ENCODE data around the gene OSR1. TPM values are rescaled to one million over a fixed set of nuclear protein-coding genes. Genes with fewer than 3 reads are reported as not detected.

The OSR1 gene
- total RNA-seq, 1 experiment from 2014 or later, result 0.84 TPM

GRCh38 chr2:19319698-19320097, 38.7 kb downstream of the OSR1 start:
- ChIA-PET CTCF (no interaction called here), POLR2A (ENCODE audit: low non-redundant PET) (no interaction called here)
- Histone ChIP-seq H3K36me3 (ENCODE audit: insufficient read depth, low read length, poor library complexity, severe bottlenecking) (no peaks in the 10 kb centered on the region), H3K4me3 (ENCODE audit: low read depth, low read length, poor library complexity, severe bottlenecking) (no peak overlapping the region), H3K27ac (ENCODE audit: low read depth, low read length, poor library complexity, severe bottlenecking) (no peak overlapping the region), H3K9me3 (ENCODE audit: low read depth, low read length, poor library complexity, severe bottlenecking) (no peaks in the 10 kb centered on the region), H3K4me1 (ENCODE audit: insufficient read depth, low read length, poor library complexity, severe bottlenecking) (no peaks in the 10 kb centered on the region), H3K27me3 (replicated peaks; ENCODE audit: insufficient read depth, low read depth, low read length, poor library complexity) (no peaks in the 10 kb centered on the region)
- DNase-seq (ENCODE audit: low spot score), result no peak
- no TSS peak for BruUV-seq (replicated peaks)
- TF ChIP-seq EZH2 (IDR thresholded peaks at IDR 0.05; ENCODE audit: borderline replicate concordance, low read depth, low read length, poor library complexity, severe bottlenecking), result no peak
- no peak for TF ChIP-seq CTCF (conservative IDR thresholded peaks at IDR 0.05; ENCODE audit: low read depth, low read length)
- intact Hi-C loops (cut with micrococcal nuclease; ENCODE audit: unreplicated experiment), result no loop called here

GRCh38 chr2:19319064-19319463, 39.4 kb downstream of the OSR1 start:
- no peak for DNase-seq (ENCODE audit: low spot score)
- TF ChIP-seq CTCF (conservative IDR thresholded peaks at IDR 0.05; ENCODE audit: low read depth, low read length) (no peak), EZH2 (IDR thresholded peaks at IDR 0.05; ENCODE audit: borderline replicate concordance, low read depth, low read length, poor library complexity, severe bottlenecking) (no peak)
- no peak overlapping the region for H3K4me3 ChIP-seq (ENCODE audit: low read depth, low read length, poor library complexity, severe bottlenecking)
- BruUV-seq (replicated peaks), result no TSS peak
- no peak overlapping the region for H3K27ac ChIP-seq (ENCODE audit: low read depth, low read length, poor library complexity, severe bottlenecking)
- H3K4me1 ChIP-seq (ENCODE audit: insufficient read depth, low read length, poor library complexity, severe bottlenecking), result no peaks in the 10 kb centered on the region
- ChIA-PET POLR2A (ENCODE audit: low non-redundant PET) (no interaction called here), CTCF (no interaction called here)
- intact Hi-C loops (cut with micrococcal nuclease; ENCODE audit: unreplicated experiment), result no loop called here
- no peaks in the 10 kb centered on the region for H3K27me3 ChIP-seq (replicated peaks; ENCODE audit: insufficient read depth, low read depth, low read length, poor library complexity)
- H3K9me3 ChIP-seq (ENCODE audit: low read depth, low read length, poor library complexity, severe bottlenecking), result no peaks in the 10 kb centered on the region
- H3K36me3 ChIP-seq (ENCODE audit: insufficient read depth, low read length, poor library complexity, severe bottlenecking), result no peaks in the 10 kb centered on the region

- intact Hi-C loops (cut with micrococcal nuclease; ENCODE audit: unreplicated experiment), result no loop called here
- no peaks in the 10 kb centered on the region for H3K36me3 ChIP-seq (ENCODE audit: insufficient read depth, low read length, poor library complexity, severe bottlenecking)
- H3K27me3 ChIP-seq (replicated peaks; ENCODE audit: insufficient read depth, low read depth, low read length, poor library complexity), result no peaks in the 10 kb centered on the region
- BruUV-seq (replicated peaks), result no TSS peak
- H3K9me3 ChIP-seq (ENCODE audit: low read depth, low read length, poor library complexity, severe bottlenecking), result no peaks in the 10 kb centered on the region
- no peak overlapping the region for H3K27ac ChIP-seq (ENCODE audit: low read depth, low read length, poor library complexity, severe bottlenecking)
- CTCF ChIA-PET, result no interaction called here
- no peak overlapping the region for H3K4me3 ChIP-seq (ENCODE audit: low read depth, low read length, poor library complexity, severe bottlenecking)
- POLR2A ChIA-PET (ENCODE audit: low non-redundant PET), result no interaction called here
- TF ChIP-seq CTCF (conservative IDR thresholded peaks at IDR 0.05; ENCODE audit: low read depth, low read length), result no peak
- TF ChIP-seq EZH2 (IDR thresholded peaks at IDR 0.05; ENCODE audit: borderline replicate concordance, low read depth, low read length, poor library complexity, severe bottlenecking), result no peak
- H3K4me1 ChIP-seq (ENCODE audit: insufficient read depth, low read length, poor library complexity, severe bottlenecking), result no peaks in the 10 kb centered on the region
- DNase-seq (ENCODE audit: low spot score), result no peak
Measured at GRCh38 chr2:19313553-19313952, 44.9 kb downstream of the OSR1 start.

All from A673 (cell line).